Measurements from ENCODE around the gene SLC37A3.

DNA sequence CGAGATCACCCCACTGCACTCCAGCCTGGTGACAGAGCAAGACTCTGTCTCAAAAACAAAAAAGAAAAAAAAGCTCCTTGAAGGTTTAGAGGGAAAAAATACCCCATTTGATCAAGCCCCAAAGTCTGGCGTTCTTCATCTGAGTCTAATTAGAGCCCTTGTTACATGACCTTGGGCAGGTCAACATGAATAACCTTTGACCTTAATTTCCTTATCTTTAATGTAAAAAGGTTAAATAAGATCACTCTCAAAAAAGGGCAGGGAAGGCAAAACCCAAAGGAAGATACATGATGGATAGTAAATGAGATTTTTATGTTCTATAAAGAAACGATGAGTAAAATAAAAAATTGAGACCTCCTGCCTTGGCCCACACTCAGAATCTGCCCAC is 40.3 kb downstream of the SLC37A3 start:
- TF ChIP-seq, protein P1, sequence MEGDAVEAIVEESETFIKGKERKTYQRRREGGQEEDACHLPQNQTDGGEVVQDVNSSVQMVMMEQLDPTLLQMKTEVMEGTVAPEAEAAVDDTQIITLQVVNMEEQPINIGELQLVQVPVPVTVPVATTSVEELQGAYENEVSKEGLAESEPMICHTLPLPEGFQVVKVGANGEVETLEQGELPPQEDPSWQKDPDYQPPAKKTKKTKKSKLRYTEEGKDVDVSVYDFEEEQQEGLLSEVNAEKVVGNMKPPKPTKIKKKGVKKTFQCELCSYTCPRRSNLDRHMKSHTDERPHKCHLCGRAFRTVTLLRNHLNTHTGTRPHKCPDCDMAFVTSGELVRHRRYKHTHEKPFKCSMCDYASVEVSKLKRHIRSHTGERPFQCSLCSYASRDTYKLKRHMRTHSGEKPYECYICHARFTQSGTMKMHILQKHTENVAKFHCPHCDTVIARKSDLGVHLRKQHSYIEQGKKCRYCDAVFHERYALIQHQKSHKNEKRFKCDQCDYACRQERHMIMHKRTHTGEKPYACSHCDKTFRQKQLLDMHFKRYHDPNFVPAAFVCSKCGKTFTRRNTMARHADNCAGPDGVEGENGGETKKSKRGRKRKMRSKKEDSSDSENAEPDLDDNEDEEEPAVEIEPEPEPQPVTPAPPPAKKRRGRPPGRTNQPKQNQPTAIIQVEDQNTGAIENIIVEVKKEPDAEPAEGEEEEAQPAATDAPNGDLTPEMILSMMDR (conservative IDR thresholded peaks at IDR 0.05 in 1 of 2, IDR thresholded peaks at IDR 0.05 in 1 of 2; ENCODE audit: low read depth in 1 of 2, low read length in 2 of 2), result no peak
- no peak for TF ChIP-seq EZH2 (IDR thresholded peaks at IDR 0.05; ENCODE audit: low read length, missing control alignments)
